WTC11 (cell line): ENCODE data around the gene ARRB2. TPM values are rescaled to one million over a fixed set of nuclear protein-coding genes. Genes with fewer than 3 reads are reported as not detected.

Experiments used
- ATAC-seq: fragments of 200-7000 bp; cut with Tn5 transposase; 2 replicates; pipeline ENCODE4 v1.10.0; 2021; ENCODE audit warnings: mild to moderate bottlenecking, moderate library complexity
- CTCF ChIA-PET: fragments of 300-600 bp; sonication (Branson Sonifier 250); formaldehyde crosslinking; loops from one replicate; lab custom pipeline; 2021; ENCODE audit warnings: antibody characterized with exemption; lab: Charles Lee
- POLR2A ChIA-PET: fragments of 350-600 bp; sonication (Branson Sonifier 250); formaldehyde crosslinking; loops from one replicate; lab custom pipeline; 2021; ENCODE audit warnings: antibody characterized with exemption; lab: Charles Lee
- DNase-seq: peaks from one replicate; pipeline ENCODE4 v3.0.0; 2021; ENCODE audit warnings: low spot score
- H3K27ac Mint-ChIP-seq: 2 replicates; pipeline ENCODE4 v1.8.0; 2021; ENCODE audit warnings: mixed read lengths
- H3K27me3 Mint-ChIP-seq: 2 replicates; pipeline ENCODE4 v1.8.0; 2021; ENCODE audit warnings: low read depth, mild to moderate bottlenecking, moderate library complexity, mixed read lengths
- H3K36me3 Mint-ChIP-seq: 2 replicates; pipeline ENCODE4 v1.8.0; 2021; ENCODE audit warnings: mixed read lengths
- H3K4me1 Mint-ChIP-seq: 2 replicates; pipeline ENCODE4 v1.8.0; 2022; ENCODE audit warnings: mixed read lengths
- H3K4me3 Mint-ChIP-seq: 2 replicates; pipeline ENCODE4 v1.8.0; 2021; ENCODE audit warnings: mild to moderate bottlenecking, moderate library complexity, mixed read lengths
- H3K9me3 Mint-ChIP-seq: 2 replicates; pipeline ENCODE4 v1.8.0; 2021; ENCODE audit warnings: mixed read lengths
- AFF4 ChIP-seq: sonication (generic); formaldehyde crosslinking; IDR thresholded peaks from 2 replicates; pipeline ENCODE4 v1.8.1; 2023; ENCODE audit warnings: mild to moderate bottlenecking, missing genetic modification reagents, borderline replicate concordance
- ARID4B ChIP-seq: sonication (generic); formaldehyde crosslinking; IDR thresholded peaks from 2 replicates; pipeline ENCODE4 v1.8.0; 2023; ENCODE audit warnings: missing genetic modification reagents, mild to moderate bottlenecking, borderline replicate concordance
- ATF1 ChIP-seq: sonication (generic); formaldehyde crosslinking; IDR thresholded peaks from 2 replicates; pipeline ENCODE4 v1.8.1; 2023; ENCODE audit warnings: mild to moderate bottlenecking, moderate library complexity, missing genetic modification reagents
- ATF3 ChIP-seq: sonication (generic); formaldehyde crosslinking; conservative IDR thresholded peaks from 2 replicates; pipeline ENCODE4 v1.8.1; 2022; ENCODE audit warnings: mild to moderate bottlenecking, missing genetic modification reagents
- CBFB ChIP-seq: sonication (generic); formaldehyde crosslinking; IDR thresholded peaks from 2 replicates; pipeline ENCODE4 v1.8.1; 2022; ENCODE audit warnings: mild to moderate bottlenecking, low read depth, missing genetic modification reagents
- CTCF ChIP-seq: fragments of 200-600 bp; IDR thresholded peaks from 2 replicates; pipeline ENCODE4 v1.8.0; 2022; ENCODE audit warnings: antibody characterized with exemption
- E2F1 ChIP-seq: sonication (generic); formaldehyde crosslinking; IDR thresholded peaks from 2 replicates; pipeline ENCODE4 v1.8.0; 2022; ENCODE audit warnings: mild to moderate bottlenecking, missing genetic modification reagents
- EMX1 ChIP-seq: fragments of 250-450 bp; sonication (Bioruptor Pico); IDR thresholded peaks from 2 replicates; pipeline ENCODE4 v1.8.0; 2021; ENCODE audit warnings: mild to moderate bottlenecking
- FOXJ3 ChIP-seq: sonication (generic); formaldehyde crosslinking; IDR thresholded peaks from 2 replicates; pipeline ENCODE4 v1.9.0; 2021; ENCODE audit warnings: missing genetic modification reagents, mild to moderate bottlenecking, borderline replicate concordance
- NFYB ChIP-seq: sonication (generic); formaldehyde crosslinking; conservative IDR thresholded peaks from 2 replicates; pipeline ENCODE4 v1.8.0; 2022; ENCODE audit warnings: low read depth, missing genetic modification reagents
- PREB ChIP-seq: sonication (generic); formaldehyde crosslinking; IDR thresholded peaks from 2 replicates; pipeline ENCODE4 v1.8.1; 2022; ENCODE audit warnings: mild to moderate bottlenecking, missing genetic modification reagents, moderate library complexity, borderline replicate concordance
- STAT6 ChIP-seq: sonication (generic); formaldehyde crosslinking; conservative IDR thresholded peaks from 2 replicates; pipeline ENCODE4 v1.8.1; 2023; ENCODE audit warnings: mild to moderate bottlenecking, low read depth, missing genetic modification reagents, moderate library complexity
- TEAD1 ChIP-seq: sonication (generic); formaldehyde crosslinking; IDR thresholded peaks from 2 replicates; pipeline ENCODE4 v1.8.0; 2022; ENCODE audit warnings: mild to moderate bottlenecking, missing genetic modification reagents
- ZBTB43 ChIP-seq: sonication (generic); formaldehyde crosslinking; IDR thresholded peaks from 2 replicates; pipeline ENCODE4 v1.8.1; 2023; ENCODE audit warnings: mild to moderate bottlenecking, missing genetic modification reagents
- ZNF281 ChIP-seq: sonication (generic); formaldehyde crosslinking; IDR thresholded peaks from 2 replicates; pipeline ENCODE4 v1.8.0; 2023; ENCODE audit warnings: mild to moderate bottlenecking, missing genetic modification reagents
- total RNA-seq: library from RNA; stranded (reverse); gene quantifications from 3 replicates; pipeline ENCODE4 v1.2.3, GENCODE V29; 2021

Gene ARRB2
- total RNA-seq, 1 experiment from 2014 or later: 87.8 TPM

GRCh38 chr17:4742629-4743028 is 32.2 kb downstream of the ARRB2 start (continued):
- TF ChIP-seq ZNF281 (CRISPR knock-in tag) (no peak), AFF4 (CRISPR knock-in tag) (no peak), CBFB (CRISPR knock-in tag) (no peak)

- Mint-ChIP-seq H3K36me3 (no peaks in the 10 kb centered on the region), H3K9me3 (no peaks in the 10 kb centered on the region), H3K27ac (no peak overlapping the region), H3K4me1 (peaks cover 28% of the 10 kb centered on the region), H3K27me3 (peaks cover 60% of the 10 kb centered on the region), H3K4me3 (no peak overlapping the region)
- DNase-seq (no peak), ATAC-seq (no peak)
- POLR2A ChIA-PET: no interaction called here
- CTCF ChIA-PET: interaction anchor here (1.0 kb wide), 1 partner anchor 11 kb away, joined by 4 read pairs; the partner anchor contains the start of gene MED11
- TF ChIP-seq STAT6 (CRISPR knock-in tag) (no peak), ARID4B (CRISPR knock-in tag) (no peak), ZBTB43 (no peak), FOXJ3 (CRISPR knock-in tag) (no peak), E2F1 (CRISPR knock-in tag) (no peak), EMX1 (no peak), CTCF (no peak), NFYB (CRISPR knock-in tag) (no peak), PREB (CRISPR knock-in tag) (no peak), ATF1 (CRISPR knock-in tag) (no peak), TEAD1 (CRISPR knock-in tag) (no peak), ATF3 (no peak)
Observed at GRCh38 chr17:4743216-4743615, 32.8 kb downstream of the ARRB2 start.
